T-cell (primary cell): Measurements from ENCODE around the gene SLC25A29. TPM values are rescaled to one million over a fixed set of nuclear protein-coding genes. Genes with fewer than 3 reads are reported as not detected.

Source experiments
- ATAC-seq, 4 experiments: fragments of 200-7000 bp in 3 of 4; fragments of 150-1000 bp in 1 of 4; cut with Tn5 transposase; replicated peaks in 1 of 4; 1 replicate in 3 of 4; 2 replicates in 1 of 4; pipeline ENCODE4 v1.10.0; 2021; ENCODE audit warnings: moderate library complexity in 3 of 4, mild to moderate bottlenecking in 2 of 4, moderate number of reproducible peaks in 1 of 4
- CTCF ChIA-PET, 2 donors: fragments of 300-600 bp; sonication (Branson Sonifier 250); formaldehyde crosslinking; loops; one replicate each; lab custom pipeline; 2022; ENCODE audit warnings: antibody characterized with exemption in 2 of 2; lab: Charles Lee
- POLR2A ChIA-PET, 2 donors: fragments of 300-600 bp; sonication (Branson Sonifier 250); formaldehyde crosslinking; loops; one replicate each; lab custom pipeline; 2022; ENCODE audit warnings: antibody characterized with exemption in 2 of 2; lab: Charles Lee
- DNase-seq, 35 experiments: peaks; one replicate each; pipeline versions ENCODE4 v3.0.0 to v3.0.0-alpha.2; 2013 to 2023
- H3K27ac ChIP-seq: one replicate; pipeline ENCODE4 v1.5.1; 2013; ENCODE audit warnings: low read length
- H3K27me3 ChIP-seq, 2 experiments: replicated peaks in 1 of 2; 1 replicate in 1 of 2; 2 replicates in 1 of 2; pipeline versions ENCODE4 v1.6.1 to v1.7.0; 2013; ENCODE audit warnings: low read length in 1 of 2, mixed read lengths in 1 of 2; ENCODE audit not compliant: control insufficient read depth in 2 of 2, insufficient read depth in 2 of 2; ENCODE audit errors: extremely low read depth in 1 of 2
- H3K36me3 ChIP-seq, 2 donors: 1 replicate in 1 of 2; 2 replicates in 1 of 2; pipeline versions ENCODE4 v1.6.1 to v1.7.0; 2013; ENCODE audit warnings: low read length in 1 of 2; ENCODE audit not compliant: control insufficient read depth in 2 of 2, insufficient read depth in 1 of 2; ENCODE audit errors: extremely low read depth in 1 of 2
- H3K4me1 ChIP-seq, 2 experiments: 1 replicate in 1 of 2; 2 replicates in 1 of 2; pipeline versions ENCODE4 v1.6.1 to v1.7.0; 2013; ENCODE audit warnings: low read length in 2 of 2, mixed read lengths in 1 of 2; ENCODE audit not compliant: insufficient read depth in 2 of 2, control insufficient read depth in 1 of 2; ENCODE audit errors: extremely low read depth in 1 of 2
- H3K4me3 ChIP-seq, 2 donors: 1 replicate in 1 of 2; 2 replicates in 1 of 2; pipeline versions ENCODE4 v1.5.1 to v1.7.0; 2013; ENCODE audit warnings: mild to moderate bottlenecking in 2 of 2, low read length in 1 of 2, moderate library complexity in 1 of 2; ENCODE audit not compliant: control insufficient read depth in 1 of 2; ENCODE audit errors: extremely low read depth in 1 of 2
- H3K9me3 ChIP-seq: 2 replicates; pipeline ENCODE4 v1.7.0; 2013
- H3K27ac Mint-ChIP-seq, 2 donors: one replicate each; pipeline ENCODE4 v1.8.0; 2020 to 2021; ENCODE audit warnings: mild to moderate bottlenecking in 2 of 2, mixed read lengths in 2 of 2
- H3K27me3 Mint-ChIP-seq, 2 donors: one replicate each; pipeline ENCODE4 v1.8.0; 2021 to 2022; ENCODE audit warnings: mixed read lengths in 2 of 2
- H3K36me3 Mint-ChIP-seq: one replicate; pipeline ENCODE4 v1.8.0; 2021; ENCODE audit warnings: mixed read lengths
- H3K4me1 Mint-ChIP-seq, 3 donors: one replicate each; pipeline ENCODE4 v1.8.0; 2020 to 2022; ENCODE audit warnings: mixed read lengths in 3 of 3, mild to moderate bottlenecking in 1 of 3
- H3K4me3 Mint-ChIP-seq, 3 donors: one replicate each; pipeline ENCODE4 v1.8.0; 2020 to 2022; ENCODE audit warnings: mild to moderate bottlenecking in 3 of 3, mixed read lengths in 3 of 3, moderate library complexity in 3 of 3
- H3K9me3 Mint-ChIP-seq, 3 donors: one replicate each; pipeline ENCODE4 v1.8.0; 2020 to 2022; ENCODE audit warnings: mixed read lengths in 3 of 3
- WGBS: methylation state at CpG from one replicate; pipeline ENCODE4 v1.1.5; 2013; ENCODE audit warnings: missing lambda C conversion rate; ENCODE audit not compliant: insufficient coverage; 5-methylcytosine and 5-hydroxymethylcytosine counted together
- total RNA-seq, 35 experiments: library from RNA in 6 of 35; stranded (reverse) in 6 of 35; fragments of 120-200 nt in 1 of 35; gene quantifications; one replicate each; pipeline versions ENCODE4 v1.2.1 to v1.2.4 and lab custom pipeline; 2013 to 2026

The SLC25A29 gene
- total RNA-seq, 5 donors from 2014 or later (not counting 1 experiment from before 2014, with no cell fraction given) = 4.7 to 74.1 (median 33.4) TPM

- H3K9me3 Mint-ChIP-seq = no peaks in the 10 kb centered on the region
- peaks cover 0 to 20% of the 10 kb centered on the region in 2 donors for H3K36me3 ChIP-seq
- H3K4me3 Mint-ChIP-seq = no peak overlapping the region
- no peaks in the 10 kb centered on the region for H3K27me3 ChIP-seq
- DNase-seq (no peak), ATAC-seq (no peak)
- CTCF ChIA-PET = interaction anchor here in 1 of 2 donors (0.6 kb wide), 1 partner anchor 1340 kb away, joined by 4 read pairs; no protein-coding TSS in a partner anchor
- no peaks in the 10 kb centered on the region for H3K27me3 Mint-ChIP-seq
- POLR2A ChIA-PET = interaction anchor here in 1 of 2 donors (0.6 kb wide), 1 partner anchor 92 kb away, joined by 5 read pairs; no protein-coding TSS in a partner anchor
- no peak overlapping the region for H3K4me3 ChIP-seq
- H3K4me1 Mint-ChIP-seq = no peaks in the 10 kb centered on the region
- no peak overlapping the region for H3K27ac Mint-ChIP-seq
- H3K36me3 Mint-ChIP-seq = peaks cover 13% of the 10 kb centered on the region
- 88% methylated on average over 3 of the region's 8 CpGs for WGBS
- H3K9me3 ChIP-seq = no peaks in the 10 kb centered on the region
- H3K27ac ChIP-seq = no peak overlapping the region
- no peaks in the 10 kb centered on the region for H3K4me1 ChIP-seq
Measured at GRCh38 chr14:100332797-100333196, 26.6 kb upstream of the SLC25A29 start.

GRCh38 chr14:100332071-100332639 lies 25.9 kb upstream of the SLC25A29 start:
- ChIA-PET CTCF (interaction anchor here in 1 of 2 donors (0.6 kb wide), 1 partner anchor 1340 kb away, joined by 4 read pairs; no protein-coding TSS in a partner anchor), POLR2A (no interaction called here)
- Mint-ChIP-seq H3K27me3 (no peaks in the 10 kb centered on the region), H3K4me3 (no peak overlapping the region), H3K36me3 (peaks cover 10% of the 10 kb centered on the region), H3K27ac (no peak overlapping the region), H3K4me1 (no peaks in the 10 kb centered on the region), H3K9me3 (no peaks in the 10 kb centered on the region)
- Histone ChIP-seq H3K9me3 (no peaks in the 10 kb centered on the region), H3K27me3 (no peaks in the 10 kb centered on the region), H3K4me1 (no peaks in the 10 kb centered on the region), H3K4me3 (no peak overlapping the region), H3K27ac (no peak overlapping the region), H3K36me3 (peaks cover 0 to 17% of the 10 kb centered on the region in 2 donors)
- 89% methylated on average over 10 of the region's 11 CpGs for WGBS
- ATAC-seq (no peak), DNase-seq (no peak)

- Mint-ChIP-seq H3K4me1 (no peaks in the 10 kb centered on the region), H3K4me3 (no peak overlapping the region), H3K36me3 (no peaks in the 10 kb centered on the region), H3K9me3 (no peaks in the 10 kb centered on the region), H3K27ac (no peak overlapping the region), H3K27me3 (no peaks in the 10 kb centered on the region)
- 77% methylated on average over 6 of the region's 13 CpGs for WGBS
- H3K36me3 ChIP-seq = peaks cover 0 to 6% of the 10 kb centered on the region in 2 donors
- H3K4me1 ChIP-seq = no peaks in the 10 kb centered on the region
- ATAC-seq (no peak), DNase-seq (no peak)
- H3K4me3 ChIP-seq = no peak overlapping the region
- H3K27me3 ChIP-seq = no peaks in the 10 kb centered on the region
- no peaks in the 10 kb centered on the region for H3K9me3 ChIP-seq
- POLR2A ChIA-PET = no interaction called here
- CTCF ChIA-PET = interaction anchor here in 1 of 2 donors (0.6 kb wide), 1 partner anchor 135 kb away, joined by 4 read pairs; no protein-coding TSS in a partner anchor
- no peak overlapping the region for H3K27ac ChIP-seq
Measured at GRCh38 chr14:100330388-100330931, 24.2 kb upstream of the SLC25A29 start.

GRCh38 chr14:100330007-100330344 lies 23.7 kb upstream of the SLC25A29 start:
- ATAC-seq (no peak), DNase-seq (no peak)
- Histone ChIP-seq H3K27me3 (no peaks in the 10 kb centered on the region), H3K9me3 (no peaks in the 10 kb centered on the region), H3K36me3 (peaks cover 0 to 4% of the 10 kb centered on the region in 2 donors), H3K4me3 (no peak overlapping the region), H3K4me1 (no peaks in the 10 kb centered on the region), H3K27ac (no peak overlapping the region)
- no peak overlapping the region for H3K4me3 Mint-ChIP-seq
- H3K4me1 Mint-ChIP-seq = no peaks in the 10 kb centered on the region
- CTCF ChIA-PET = no interaction called here
- no peak overlapping the region for H3K27ac Mint-ChIP-seq
- no peaks in the 10 kb centered on the region for H3K36me3 Mint-ChIP-seq
- H3K27me3 Mint-ChIP-seq = no peaks in the 10 kb centered on the region
- POLR2A ChIA-PET = no interaction called here
- WGBS = 91% methylated on average over 6 of the region's 11 CpGs
- no peaks in the 10 kb centered on the region for H3K9me3 Mint-ChIP-seq

- Histone ChIP-seq H3K27ac (no peak overlapping the region), H3K4me1 (no peaks in the 10 kb centered on the region), H3K9me3 (no peaks in the 10 kb centered on the region), H3K4me3 (no peak overlapping the region), H3K36me3 (no peaks in the 10 kb centered on the region), H3K27me3 (no peaks in the 10 kb centered on the region)
- DNase-seq = no peak
- Mint-ChIP-seq H3K36me3 (no peaks in the 10 kb centered on the region), H3K27me3 (no peaks in the 10 kb centered on the region), H3K27ac (no peak overlapping the region), H3K4me3 (no peak overlapping the region), H3K9me3 (no peaks in the 10 kb centered on the region), H3K4me1 (no peaks in the 10 kb centered on the region)
- WGBS = 85% methylated on average over 34 of the region's 36 CpGs
- ChIA-PET POLR2A (no interaction called here), CTCF (no interaction called here)
- no peak for ATAC-seq
Measured at GRCh38 chr14:100329233-100330006, 23.2 kb upstream of the SLC25A29 start.

- Mint-ChIP-seq H3K4me1 (no peaks in the 10 kb centered on the region), H3K27ac (no peak overlapping the region), H3K36me3 (no peaks in the 10 kb centered on the region), H3K27me3 (no peaks in the 10 kb centered on the region), H3K4me3 (no peak overlapping the region), H3K9me3 (no peaks in the 10 kb centered on the region)
- no peaks in the 10 kb centered on the region for H3K4me1 ChIP-seq
- no peak overlapping the region for H3K4me3 ChIP-seq
- DNase-seq (no peak), ATAC-seq (no peak)
- no peaks in the 10 kb centered on the region for H3K36me3 ChIP-seq
- no peaks in the 10 kb centered on the region for H3K9me3 ChIP-seq
- H3K27me3 ChIP-seq = no peaks in the 10 kb centered on the region
- WGBS = 93% methylated on average over 26 of the region's 32 CpGs
- CTCF ChIA-PET = no interaction called here
- H3K27ac ChIP-seq = no peak overlapping the region
- POLR2A ChIA-PET = no interaction called here
Measured at GRCh38 chr14:100328495-100329163, 22.4 kb upstream of the SLC25A29 start.
